Measurements from ENCODE around the gene HLA-DPA1.

GRCh38 chr6:33018418-33018817 is 55.0 kb downstream of the HLA-DPA1 start:
- TF ChIP-seq CTCF (IDR thresholded peaks at IDR 0.05) (no peak), POLR2A (IDR thresholded peaks at IDR 0.05) (no peak)
